Left renal cortex interstitium (tissue), 4 donors: Measurements from ENCODE around the gene LAMC3. TPM values are rescaled to one million over a fixed set of nuclear protein-coding genes. Genes with fewer than 3 reads are reported as not detected.

ENCODE experiments used
- DNase-seq, 4 donors: peaks; one replicate each; pipeline ENCODE4 v3.0.0-alpha.2; 2013; ENCODE audit warnings: low read depth in 4 of 4, low spot score in 2 of 4, missing footprints in 1 of 4
- polyA plus RNA-seq, 4 donors: library from polyadenylated mRNA; unstranded; fragments of 120-200 nt; gene quantifications; one replicate each; pipeline ENCODE4 v1.2.1, GENCODE V29; 2013; ENCODE audit not compliant: insufficient read length in 4 of 4

The LAMC3 gene
- polyA plus RNA-seq, 4 donors = 23.6 to 38.8 (median 28.7) TPM

DNA sequence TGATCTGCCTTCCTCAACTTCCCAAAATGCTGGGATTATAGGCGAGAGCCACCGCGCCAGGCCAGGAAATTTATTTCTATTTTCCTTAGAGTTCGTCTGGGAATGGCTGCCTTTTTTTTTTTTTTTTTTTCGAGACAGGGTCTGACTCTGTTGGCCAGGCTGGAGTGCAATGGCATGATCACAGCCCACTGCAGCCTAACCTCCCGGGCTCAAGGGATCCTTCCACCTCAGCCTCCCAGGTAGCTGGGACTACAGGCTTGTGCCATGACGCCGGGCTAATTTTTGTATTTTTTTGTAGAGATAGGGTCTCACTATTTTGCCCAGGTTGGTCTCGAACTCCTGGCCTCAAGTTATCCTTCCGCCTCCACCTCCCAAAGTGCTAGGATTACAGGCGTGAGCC lies 888 bp upstream of the LAMC3 start:
- DNase-seq = no peak

- DNase-seq = no peak
Observed at GRCh38 chr9:131008563-131008908, 438 bp upstream of the LAMC3 start.

GRCh38 chr9:131010482-131011273 lies 1.7 kb downstream of the LAMC3 start:
- DNase-seq = no peak

DNA sequence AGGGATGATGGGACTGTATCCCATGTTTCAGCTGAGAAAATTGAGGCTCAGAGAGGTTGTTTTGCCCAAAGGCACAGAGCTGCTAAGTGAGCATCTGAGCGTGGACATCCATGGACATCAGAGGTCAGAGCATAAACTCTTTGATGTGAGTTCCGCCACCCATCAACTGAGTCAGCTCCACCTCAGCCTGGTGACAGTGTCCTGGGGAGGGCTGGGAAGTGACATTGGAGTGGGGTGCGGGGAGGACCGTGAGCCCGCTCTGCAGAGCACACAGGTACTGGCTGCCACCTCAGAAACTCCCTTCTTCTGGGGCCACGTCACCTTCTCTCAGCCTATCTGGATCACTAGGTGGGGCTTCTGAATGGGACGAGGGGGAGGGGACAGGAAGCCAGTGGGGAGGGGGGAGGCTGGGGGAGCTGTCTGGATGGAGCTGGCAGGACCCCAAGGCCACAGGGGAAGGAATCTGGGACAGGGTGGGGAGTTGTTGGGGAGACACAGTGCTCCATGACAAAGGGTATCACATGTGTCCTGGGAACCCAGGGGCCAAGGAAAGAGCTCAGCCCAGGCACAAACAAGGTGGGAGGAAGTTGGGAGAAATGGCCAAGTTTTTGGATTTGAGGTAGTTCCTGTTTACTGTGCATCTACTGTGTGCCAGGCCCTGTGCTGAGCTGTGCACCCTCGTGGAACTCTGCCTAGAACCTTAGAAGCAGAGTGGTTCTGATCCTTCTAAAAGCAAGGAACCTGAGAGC lies 2.5 kb downstream of the LAMC3 start:
- DNase-seq = no peak

DNA sequence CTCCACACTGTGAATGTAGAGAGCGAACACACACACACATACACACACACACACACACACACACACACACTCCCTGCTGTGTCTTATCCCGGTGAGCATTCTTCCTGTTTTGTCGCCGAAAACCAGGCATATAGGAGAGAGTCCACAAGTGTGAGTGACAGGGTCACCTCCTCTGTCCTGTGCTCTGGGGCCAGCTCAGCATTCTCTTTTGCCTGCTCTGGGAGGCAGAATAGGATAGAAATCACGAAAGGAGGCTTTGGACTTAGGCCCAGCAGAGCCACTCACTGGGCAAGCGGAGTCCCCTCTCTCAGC lies 3.0 kb downstream of the LAMC3 start:
- no peak for DNase-seq

DNA sequence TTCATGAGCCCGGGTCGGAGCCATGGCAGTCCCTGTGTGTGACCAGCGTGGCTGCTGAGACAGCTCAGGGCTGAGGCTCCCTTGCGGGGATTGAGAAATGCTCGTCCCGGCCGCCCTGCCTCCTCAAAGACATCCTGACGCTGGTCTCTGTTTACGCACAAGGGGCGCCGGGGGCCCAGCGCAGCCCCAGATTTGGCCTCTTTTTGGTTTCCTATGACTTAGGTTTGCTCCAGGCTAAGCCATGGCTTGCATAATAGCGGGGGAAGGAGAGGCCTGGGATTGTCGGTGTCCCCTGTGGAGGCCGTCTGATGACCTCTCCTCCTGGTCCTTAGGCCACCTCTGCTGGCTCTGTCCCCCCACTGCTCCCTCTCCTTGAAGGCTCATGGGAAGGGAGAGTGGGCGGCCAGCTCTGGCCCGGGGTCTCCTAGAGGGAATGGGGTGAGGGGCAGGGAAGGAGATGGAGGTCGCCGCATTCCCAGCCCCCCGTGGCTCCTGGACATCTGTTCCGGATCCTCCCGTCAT lies 3.5 kb downstream of the LAMC3 start:
- DNase-seq = no peak

- DNase-seq = no peak
Observed at GRCh38 chr9:131013015-131013755, 4.2 kb downstream of the LAMC3 start.

- DNase-seq = no peak
Observed at GRCh38 chr9:131013771-131014676, 5.0 kb downstream of the LAMC3 start.

- DNase-seq = no peak
Observed at GRCh38 chr9:131015112-131015511, 6.1 kb downstream of the LAMC3 start.

GRCh38 chr9:131015876-131016397 lies 7.0 kb downstream of the LAMC3 start:
- no peak for DNase-seq

- no peak for DNase-seq
Observed at GRCh38 chr9:131017067-131017466, 8.1 kb downstream of the LAMC3 start.

- DNase-seq = no peak
Observed at GRCh38 chr9:131018621-131019020, 9.6 kb downstream of the LAMC3 start.

GRCh38 chr9:131019388-131020239 lies 10.6 kb downstream of the LAMC3 start:
- DNase-seq = peak; percentile 66 to 81 (median 75)

DNA sequence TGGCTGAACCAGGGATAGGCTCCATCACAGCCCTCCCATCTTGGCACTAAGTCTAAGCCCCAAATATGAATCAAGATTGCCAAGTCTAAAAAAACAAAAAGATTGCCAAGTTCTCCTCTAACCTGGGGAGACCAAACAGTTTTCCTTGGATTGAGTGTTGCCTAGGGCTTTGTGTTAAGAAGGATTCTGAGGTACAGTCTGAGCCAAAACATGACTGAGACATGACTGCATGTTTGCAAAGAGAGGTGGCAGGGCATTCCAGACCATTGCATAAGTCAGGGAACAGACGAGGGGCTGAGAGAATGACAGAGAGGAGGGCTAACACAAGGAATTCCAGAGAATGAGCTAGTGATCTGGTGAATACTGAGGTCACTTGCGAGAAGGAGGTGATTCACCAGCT lies 11.4 kb downstream of the LAMC3 start:
- no peak for DNase-seq

- no peak for DNase-seq
Observed at GRCh38 chr9:131020862-131021261, 11.9 kb downstream of the LAMC3 start.

- DNase-seq = no peak
Observed at GRCh38 chr9:131021785-131022184, 12.8 kb downstream of the LAMC3 start.

DNA sequence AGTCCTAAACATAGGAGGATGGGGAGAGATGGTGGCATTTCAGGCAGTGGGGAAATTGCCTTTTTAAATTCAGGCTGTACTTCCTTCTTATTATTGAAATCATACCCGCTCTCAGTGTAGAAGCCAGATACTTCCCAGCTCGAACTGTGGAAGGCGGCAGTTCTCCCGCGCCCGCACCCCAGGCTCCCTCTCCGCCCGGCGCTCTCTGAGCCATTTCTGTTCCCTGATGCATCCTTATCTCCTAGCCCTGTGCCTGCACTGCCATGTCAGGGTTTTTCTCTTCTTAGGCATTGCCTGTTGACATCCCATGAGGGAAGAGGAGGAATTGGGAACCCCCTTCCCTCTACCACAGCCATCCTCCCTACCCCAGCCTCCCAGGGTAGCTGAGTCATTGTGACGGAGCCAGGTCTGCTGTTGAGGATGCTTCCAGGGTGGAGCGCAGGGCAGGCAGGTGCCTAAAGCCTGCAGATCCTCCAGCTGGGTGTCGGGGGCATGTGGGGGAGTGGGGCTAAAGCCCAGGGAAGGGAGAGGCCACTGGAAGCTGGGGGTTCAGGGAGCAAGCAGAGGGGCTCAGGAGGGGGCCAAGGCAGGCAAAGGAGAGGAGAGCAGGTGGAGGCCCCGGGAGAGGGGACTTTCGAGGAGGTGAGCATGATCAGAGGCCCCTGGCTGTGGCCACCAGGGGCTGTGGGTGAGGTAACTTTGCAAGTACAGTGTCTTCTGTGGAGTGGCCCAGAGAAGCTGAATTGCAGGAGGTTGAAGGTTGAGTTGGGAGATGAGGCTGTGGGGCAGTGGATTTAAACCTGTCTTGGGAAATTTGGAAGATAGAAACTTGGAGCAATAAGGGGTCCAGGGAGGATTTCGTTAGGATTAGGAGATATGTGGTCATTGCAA lies 16.2 kb downstream of the LAMC3 start:
- DNase-seq = no peak
